GM12875 (cell line): ENCODE data around the gene CATSPERZ.

Experiments used
- H3K4me3 ChIP-seq: one replicate; pipeline ENCODE4 v1.5.1; 2011; ENCODE audit warnings: low read depth, low read length, control low read depth
- TF ChIP-seq, protein P1 (sequence below): IDR thresholded peaks from 2 replicates; pipeline ENCODE4 v1.5.1; 2011; ENCODE audit warnings: low read depth, mild to moderate bottlenecking, control low read depth, inconsistent platforms, low read length, moderate library complexity, borderline replicate concordance; ENCODE audit not compliant: insufficient read depth

Gene CATSPERZ

DNA sequence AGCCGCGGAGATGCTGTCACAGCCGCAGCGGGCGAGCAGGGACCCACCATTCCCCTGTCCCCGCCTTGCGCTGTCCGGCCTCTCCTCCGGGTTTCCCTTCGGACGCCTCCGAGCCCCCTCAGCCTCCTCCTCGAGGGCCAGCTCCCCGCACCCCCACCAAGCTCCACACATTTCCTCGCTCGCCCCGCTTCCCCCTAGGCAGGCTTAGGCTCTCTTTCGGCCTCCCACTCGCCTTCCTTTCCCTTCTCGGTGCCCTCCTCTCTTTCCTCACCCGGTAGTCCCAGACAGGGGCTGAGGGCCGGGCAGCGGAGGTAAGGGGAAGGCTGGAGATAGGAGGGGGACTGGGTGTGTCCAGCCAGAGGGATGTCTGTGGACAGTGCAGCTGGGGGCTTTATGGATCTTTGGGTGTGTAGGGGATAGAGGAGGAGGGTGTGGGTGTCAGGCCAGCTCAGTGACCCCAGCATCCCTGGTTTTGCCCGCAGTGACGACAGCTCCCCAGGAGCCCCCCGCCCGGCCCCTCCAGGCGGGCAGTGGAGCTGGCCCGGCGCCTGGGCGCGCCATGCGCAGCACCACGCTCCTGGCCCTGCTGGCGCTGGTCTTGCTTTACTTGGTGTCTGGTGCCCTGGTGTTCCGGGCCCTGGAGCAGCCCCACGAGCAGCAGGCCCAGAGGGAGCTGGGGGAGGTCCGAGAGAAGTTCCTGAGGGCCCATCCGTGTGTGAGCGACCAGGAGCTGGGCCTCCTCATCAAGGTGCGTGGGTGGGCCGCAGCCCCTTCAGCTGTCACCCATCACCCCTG is 7.5 kb upstream of the CATSPERZ start:
- no peak overlapping the region for H3K4me3 ChIP-seq
- TF ChIP-seq, protein P1, sequence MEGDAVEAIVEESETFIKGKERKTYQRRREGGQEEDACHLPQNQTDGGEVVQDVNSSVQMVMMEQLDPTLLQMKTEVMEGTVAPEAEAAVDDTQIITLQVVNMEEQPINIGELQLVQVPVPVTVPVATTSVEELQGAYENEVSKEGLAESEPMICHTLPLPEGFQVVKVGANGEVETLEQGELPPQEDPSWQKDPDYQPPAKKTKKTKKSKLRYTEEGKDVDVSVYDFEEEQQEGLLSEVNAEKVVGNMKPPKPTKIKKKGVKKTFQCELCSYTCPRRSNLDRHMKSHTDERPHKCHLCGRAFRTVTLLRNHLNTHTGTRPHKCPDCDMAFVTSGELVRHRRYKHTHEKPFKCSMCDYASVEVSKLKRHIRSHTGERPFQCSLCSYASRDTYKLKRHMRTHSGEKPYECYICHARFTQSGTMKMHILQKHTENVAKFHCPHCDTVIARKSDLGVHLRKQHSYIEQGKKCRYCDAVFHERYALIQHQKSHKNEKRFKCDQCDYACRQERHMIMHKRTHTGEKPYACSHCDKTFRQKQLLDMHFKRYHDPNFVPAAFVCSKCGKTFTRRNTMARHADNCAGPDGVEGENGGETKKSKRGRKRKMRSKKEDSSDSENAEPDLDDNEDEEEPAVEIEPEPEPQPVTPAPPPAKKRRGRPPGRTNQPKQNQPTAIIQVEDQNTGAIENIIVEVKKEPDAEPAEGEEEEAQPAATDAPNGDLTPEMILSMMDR, result no peak

DNA sequence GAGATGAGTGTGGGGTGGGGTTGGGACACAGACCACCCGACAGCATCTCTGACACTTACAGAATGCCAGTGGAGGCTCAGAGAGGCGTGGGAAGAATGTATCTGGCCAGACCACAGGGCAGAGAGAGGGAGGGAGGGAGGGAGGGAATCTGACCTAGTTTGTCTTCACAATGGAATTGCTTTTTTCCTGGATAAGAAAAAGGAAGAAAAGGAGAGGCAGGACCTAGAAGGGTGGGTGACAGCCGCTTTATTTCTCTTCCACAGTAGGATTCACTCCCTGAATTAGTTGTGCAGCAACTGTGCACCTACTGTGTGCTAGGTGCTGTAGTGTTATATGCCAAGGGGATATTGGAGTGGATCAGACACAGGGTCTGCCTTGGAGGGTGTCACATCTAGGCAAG is 5.4 kb upstream of the CATSPERZ start:
- no peak overlapping the region for H3K4me3 ChIP-seq
- TF ChIP-seq, protein P1, result no peak

DNA sequence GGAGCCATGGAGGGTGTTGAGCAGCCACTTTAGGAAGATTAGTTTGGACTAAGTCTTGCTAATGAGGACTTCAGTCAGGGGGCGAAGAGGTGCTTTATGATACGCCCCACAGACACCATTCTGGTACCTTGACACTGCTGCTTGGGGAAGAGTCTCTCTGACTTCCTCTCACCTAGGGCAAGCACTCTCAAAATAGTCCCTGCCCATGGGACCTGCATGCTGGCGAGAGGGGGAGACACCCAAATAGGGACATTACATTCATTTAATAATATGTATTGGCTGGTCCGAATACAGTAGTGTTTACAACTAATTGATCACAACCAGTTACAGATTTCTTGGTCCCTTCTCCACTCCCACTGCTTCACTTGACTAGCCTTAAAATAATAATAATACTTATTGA is 4.4 kb upstream of the CATSPERZ start:
- TF ChIP-seq, protein P1, result no peak
- H3K4me3 ChIP-seq, result no peak overlapping the region

- no peak overlapping the region for H3K4me3 ChIP-seq
- TF ChIP-seq, protein P1, result no peak
Observed at GRCh38 chr11:64296236-64296635, 3.9 kb upstream of the CATSPERZ start.

DNA sequence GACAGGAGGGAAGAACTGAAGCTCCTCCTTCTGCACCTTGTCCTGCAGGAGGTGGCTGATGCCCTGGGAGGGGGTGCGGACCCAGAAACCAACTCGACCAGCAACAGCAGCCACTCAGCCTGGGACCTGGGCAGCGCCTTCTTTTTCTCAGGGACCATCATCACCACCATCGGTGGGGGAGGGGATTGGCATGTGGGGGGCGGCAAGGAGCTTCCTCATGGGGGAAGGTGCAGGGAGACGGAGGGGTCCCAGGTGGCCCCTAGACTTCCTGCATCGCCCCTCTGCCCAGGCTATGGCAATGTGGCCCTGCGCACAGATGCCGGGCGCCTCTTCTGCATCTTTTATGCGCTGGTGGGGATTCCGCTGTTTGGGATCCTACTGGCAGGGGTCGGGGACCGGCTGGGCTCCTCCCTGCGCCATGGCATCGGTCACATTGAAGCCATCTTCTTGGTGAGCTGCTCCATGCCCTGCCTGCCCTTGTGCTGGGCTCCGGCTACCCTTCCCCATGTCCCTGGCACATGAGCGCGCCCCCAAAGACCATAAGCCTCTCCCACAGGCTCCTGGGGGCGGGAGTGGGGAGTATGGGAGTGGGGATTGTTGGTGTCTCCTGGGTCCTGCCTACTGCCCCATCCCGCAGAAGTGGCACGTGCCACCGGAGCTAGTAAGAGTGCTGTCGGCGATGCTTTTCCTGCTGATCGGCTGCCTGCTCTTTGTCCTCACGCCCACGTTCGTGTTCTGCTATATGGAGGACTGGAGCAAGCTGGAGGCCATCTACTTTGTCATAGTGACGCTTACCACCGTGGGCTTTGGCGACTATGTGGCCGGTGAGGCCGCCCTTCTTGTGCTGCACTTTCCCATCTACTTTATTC is 3.1 kb upstream of the CATSPERZ start:
- TF ChIP-seq, protein P1, result no peak
- no peak overlapping the region for H3K4me3 ChIP-seq

GRCh38 chr11:64297699-64298358 is 2.3 kb upstream of the CATSPERZ start:
- TF ChIP-seq, protein P1, result no peak
- no peak overlapping the region for H3K4me3 ChIP-seq
